GM13977 (cell line): ENCODE results near the gene AFDN.

Experiments
- DNase-seq: peaks from one replicate; pipeline ENCODE4 v3.0.0; 2012; ENCODE audit warnings: low spot score
- CTCF ChIP-seq: IDR thresholded peaks from 2 replicates; pipeline ENCODE4 v1.5.1; 2012; ENCODE audit warnings: mild to moderate bottlenecking, control low read depth; ENCODE audit not compliant: insufficient read depth; ENCODE audit errors: extremely low read depth, missing control alignments
- in situ Hi-C: fragments of 300-500 bp; cut with MboI; formaldehyde crosslinking; loops from one replicate; pipeline ENCODE4 v1.12.0; 2022; ENCODE audit warnings: low sequenced_read_pairs, low pct_unique_long_range_greater_than_20kb, mixed read lengths, inconsistent platforms; ENCODE audit not compliant: unreplicated experiment

Gene AFDN

GRCh38 chr6:167781868-167782267 is 44.8 kb upstream of the AFDN start:
- DNase-seq, result no peak
- in situ Hi-C loops, result no loop called here
- no peak for TF ChIP-seq CTCF

GRCh38 chr6:167782698-167783517 is 43.8 kb upstream of the AFDN start:
- no peak for DNase-seq
- in situ Hi-C loops, result no loop called here
- TF ChIP-seq CTCF, result no peak

GRCh38 chr6:167786853-167787675 is 39.6 kb upstream of the AFDN start:
- in situ Hi-C loops, result no loop called here
- no peak for TF ChIP-seq CTCF
- no peak for DNase-seq

- DNase-seq, result no peak
- no peak for TF ChIP-seq CTCF
- in situ Hi-C loops, result no loop called here
Observed at GRCh38 chr6:167787896-167788562, 38.7 kb upstream of the AFDN start.

GRCh38 chr6:167788563-167788903 is 38.2 kb upstream of the AFDN start:
- DNase-seq, result no peak
- in situ Hi-C loops, result no loop called here
- no peak for TF ChIP-seq CTCF

- no peak for TF ChIP-seq CTCF
- DNase-seq, result no peak
- in situ Hi-C loops, result no loop called here
Observed at GRCh38 chr6:167789358-167789757, 37.4 kb upstream of the AFDN start.
